HG03378 (cell line): ENCODE data around the gene NIN.

Experiments
- ATAC-seq: cut with Tn5 transposase; IDR thresholded peaks from one replicate; pipeline ENCODE4 v1.9.1; 2021; ENCODE audit warnings: mild to moderate bottlenecking, moderate library complexity; ENCODE audit not compliant: unreplicated experiment

The NIN gene

DNA sequence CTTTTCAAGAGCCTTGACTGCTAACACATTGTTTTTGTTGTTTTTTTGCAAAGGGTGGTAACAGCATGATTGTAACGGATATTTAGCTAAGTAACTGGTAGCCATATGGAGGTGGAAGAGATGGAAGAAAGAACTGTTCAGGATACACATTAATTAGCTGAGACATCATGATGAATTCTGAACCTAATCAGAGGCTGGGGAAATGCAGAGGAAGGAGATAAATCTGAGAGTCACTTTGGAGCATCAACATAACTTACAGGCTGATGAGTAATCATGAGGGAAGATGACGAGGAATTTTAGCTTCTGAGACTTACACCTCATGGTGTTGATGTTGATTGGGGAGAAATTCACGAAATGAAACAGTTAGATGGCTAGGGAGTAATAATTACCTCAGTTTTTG, 62.3 kb downstream of the NIN start:
- no peak for ATAC-seq

DNA sequence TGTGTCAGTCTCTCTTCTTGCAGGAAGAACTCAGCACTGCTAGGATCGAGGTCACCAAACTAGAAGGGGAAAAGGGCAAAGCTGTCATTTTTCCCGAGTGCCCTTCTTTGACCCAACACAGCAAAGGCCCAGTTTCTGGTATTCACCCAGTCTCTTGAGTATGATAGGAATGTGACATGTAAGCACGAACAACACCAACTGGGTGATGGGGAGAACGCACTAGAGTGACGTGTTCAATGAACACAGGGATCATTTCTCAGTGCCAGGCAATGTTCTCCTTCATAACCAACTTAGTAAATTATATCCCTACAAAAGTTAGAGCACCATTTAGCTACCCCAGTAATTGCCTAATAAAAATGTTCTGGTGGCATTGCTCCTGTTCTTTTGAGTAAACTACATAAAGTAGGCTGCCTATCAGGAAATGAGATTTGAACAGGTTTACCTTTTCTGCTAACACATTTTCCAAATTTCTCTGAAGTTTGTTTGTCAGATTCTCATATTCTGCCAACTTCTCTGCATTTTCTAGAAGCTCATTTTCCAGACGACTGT, 64.5 kb downstream of the NIN start:
- ATAC-seq = no peak

DNA sequence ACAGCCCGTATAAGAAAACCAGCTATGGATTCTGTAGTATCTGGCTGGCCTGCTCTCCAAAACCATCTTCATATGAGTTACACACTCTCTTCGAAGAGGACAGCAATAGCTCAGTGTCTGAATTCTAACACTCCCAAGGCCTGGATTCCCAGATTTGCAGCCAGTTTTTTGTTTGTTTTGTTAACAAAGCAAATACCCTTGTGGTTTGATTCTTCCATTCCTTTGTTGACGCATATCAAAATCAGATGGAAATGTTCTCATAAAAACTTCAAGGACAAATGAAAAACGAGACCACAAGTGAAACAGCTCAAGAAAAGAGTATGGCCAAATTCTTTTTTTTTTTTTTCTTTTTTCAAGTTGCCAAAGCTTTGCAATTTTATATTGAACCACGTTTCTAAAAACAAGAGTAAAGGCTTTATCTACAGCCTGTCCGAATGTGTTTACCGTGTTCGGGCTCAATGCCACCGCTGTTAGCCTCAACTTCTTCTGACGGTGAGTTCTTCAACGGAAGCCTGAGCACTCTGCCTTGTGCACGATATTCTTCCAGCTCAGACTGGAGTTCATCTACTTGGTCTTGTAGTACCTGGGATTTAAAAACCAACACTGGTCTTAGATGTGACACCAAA, 67.5 kb downstream of the NIN start:
- no peak for ATAC-seq

DNA sequence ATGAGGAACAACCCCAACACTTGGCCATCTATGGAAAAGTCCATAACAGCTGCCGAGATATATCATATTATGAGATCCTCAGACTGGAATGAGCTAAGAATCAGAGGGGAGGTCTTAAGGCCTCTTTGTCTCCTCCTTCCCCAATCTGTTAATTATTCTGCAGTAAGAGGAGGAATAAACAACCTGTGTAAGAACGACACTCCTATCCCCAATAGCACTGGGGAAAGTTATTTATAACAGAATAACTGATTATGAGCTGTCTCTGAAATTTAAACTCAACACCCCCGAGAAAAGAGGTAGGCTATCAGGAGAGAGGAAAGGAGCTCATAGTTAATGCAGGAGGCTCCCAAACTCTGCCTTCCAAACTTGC, 68.0 kb downstream of the NIN start:
- no peak for ATAC-seq

DNA sequence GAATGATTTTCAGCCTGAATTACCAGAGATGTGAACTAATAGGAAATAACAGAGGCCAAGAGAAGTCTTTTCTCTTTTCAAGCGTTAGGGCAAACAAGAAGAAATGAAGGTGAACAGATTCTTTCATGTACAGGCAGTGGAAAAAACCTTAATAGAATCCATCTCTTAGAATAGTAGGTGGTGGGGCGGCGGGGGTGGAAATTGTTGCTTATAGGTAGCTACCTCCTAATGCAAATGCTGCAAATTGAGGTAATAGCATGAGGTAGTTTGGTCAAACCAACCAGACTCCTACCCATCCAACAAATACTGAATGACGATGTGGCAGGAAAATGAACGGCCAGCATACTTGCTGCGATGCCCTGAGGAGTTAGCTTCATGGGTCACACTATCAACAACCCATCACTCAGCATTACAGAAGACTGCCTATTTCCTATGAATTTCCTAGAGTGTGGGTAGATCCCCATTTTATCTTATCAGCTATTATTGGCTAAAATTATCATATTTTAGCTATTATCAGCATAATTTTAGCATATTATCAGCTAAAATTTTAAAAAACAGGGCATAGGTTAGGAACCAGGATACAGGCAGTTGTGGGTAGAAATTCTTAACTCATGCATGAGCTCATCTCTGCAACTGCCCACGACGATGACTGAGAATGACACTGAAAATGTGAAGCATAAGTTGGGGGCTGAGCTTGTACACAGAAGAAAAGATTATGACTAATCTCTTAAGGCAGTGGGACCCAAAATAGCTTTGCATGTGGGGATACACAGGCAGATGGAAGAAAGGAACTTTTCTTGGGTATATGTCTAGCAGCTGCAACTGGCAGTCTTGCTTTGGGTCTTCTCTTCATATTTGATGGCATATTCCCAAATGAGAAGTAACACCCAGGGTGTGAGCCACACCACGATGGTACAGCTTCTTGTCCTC, 68.7 kb downstream of the NIN start:
- ATAC-seq = peak; percentile 89

DNA sequence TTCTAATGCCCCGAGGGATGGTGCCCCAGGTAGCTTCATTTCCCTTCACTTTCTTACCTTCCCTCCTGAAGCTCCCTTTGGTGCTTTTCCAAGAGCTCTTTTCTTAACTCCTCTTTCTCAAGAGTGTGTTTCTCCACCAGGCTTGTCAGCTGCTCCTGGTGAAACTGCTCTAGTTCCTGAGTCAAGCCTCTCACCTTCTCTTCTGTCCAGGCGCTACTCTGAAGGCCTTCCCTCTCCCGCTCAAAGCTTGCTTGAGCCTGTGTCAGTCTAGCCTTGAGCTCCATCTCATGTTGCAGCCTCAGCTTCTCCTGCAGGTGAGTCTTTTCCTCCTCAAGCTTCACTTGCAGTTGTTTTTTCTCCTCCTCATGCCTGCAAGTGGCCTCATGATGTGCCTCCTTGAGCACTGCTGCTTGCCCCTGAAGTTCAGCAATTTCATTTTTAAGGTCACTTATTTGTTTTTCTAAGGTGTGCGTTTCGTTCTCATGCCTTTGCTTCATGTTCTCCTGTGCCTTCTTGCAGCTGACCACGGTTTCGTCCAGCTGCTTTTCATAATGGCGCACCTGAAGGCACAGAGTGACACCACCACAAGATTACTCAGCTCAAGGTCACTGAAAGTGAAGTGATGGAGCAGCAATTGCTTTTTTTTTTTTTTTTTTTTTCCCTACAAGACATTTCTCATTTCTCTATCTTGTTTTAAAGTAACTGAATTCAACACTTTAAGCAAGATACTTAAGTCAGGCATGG, 71.0 kb downstream of the NIN start:
- no peak for ATAC-seq

DNA sequence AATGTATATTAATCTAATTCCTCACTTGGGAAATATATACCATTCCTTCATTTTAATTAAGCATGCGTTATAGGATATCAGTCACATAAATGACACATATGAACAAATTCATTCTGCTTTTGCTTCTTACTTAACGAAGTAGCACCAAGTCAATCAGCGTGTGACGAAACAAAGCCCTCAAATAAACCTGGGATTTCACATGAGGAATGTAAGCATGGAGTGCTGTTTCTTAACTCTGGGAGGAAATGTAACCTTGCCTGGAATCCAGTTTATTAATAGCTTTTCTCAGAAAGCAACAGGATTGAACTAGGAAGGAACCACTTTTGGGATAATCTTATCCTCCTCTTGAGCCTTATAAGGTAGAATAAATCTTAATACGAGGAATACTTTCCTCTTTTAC, 72.0 kb downstream of the NIN start:
- no peak for ATAC-seq

DNA sequence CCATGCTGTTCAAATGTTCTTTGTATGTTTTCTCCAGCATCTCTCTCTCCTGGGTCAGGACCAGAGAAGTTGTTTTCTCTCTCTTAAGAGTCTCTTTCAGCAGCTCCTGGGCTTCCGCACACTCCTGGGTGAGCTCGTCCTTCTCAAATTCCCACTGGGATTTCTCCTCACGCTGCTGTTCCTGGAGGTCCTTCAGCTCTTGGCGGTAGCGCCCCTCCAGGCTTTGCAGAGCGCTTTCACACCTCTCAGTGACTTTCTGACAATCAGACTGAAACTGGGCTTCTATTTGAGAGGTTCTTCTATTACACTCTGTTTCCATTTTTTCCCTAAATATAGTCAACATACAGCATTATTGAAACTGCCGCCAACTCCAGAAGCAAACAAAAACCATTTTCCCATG, 72.7 kb downstream of the NIN start:
- no peak for ATAC-seq

DNA sequence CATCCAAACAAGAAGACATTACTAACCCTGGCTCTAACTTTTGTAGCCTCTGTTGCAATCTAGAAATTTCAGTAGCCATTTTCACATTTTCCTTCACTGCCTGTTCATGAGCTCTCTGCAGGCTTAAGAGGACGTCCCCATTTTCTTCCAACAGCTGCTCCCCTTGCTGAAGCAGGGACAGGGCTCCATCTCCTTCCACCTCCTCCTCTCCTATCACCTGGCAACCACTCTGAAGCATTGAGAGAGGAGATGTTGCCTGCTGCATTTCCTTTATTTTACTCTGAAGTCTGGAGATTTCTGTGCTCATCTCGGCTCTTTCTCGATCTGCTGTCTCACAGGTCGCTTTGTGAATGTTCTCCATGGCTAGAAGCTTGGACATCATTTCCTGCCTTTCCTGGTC, 73.3 kb downstream of the NIN start:
- no peak for ATAC-seq

DNA sequence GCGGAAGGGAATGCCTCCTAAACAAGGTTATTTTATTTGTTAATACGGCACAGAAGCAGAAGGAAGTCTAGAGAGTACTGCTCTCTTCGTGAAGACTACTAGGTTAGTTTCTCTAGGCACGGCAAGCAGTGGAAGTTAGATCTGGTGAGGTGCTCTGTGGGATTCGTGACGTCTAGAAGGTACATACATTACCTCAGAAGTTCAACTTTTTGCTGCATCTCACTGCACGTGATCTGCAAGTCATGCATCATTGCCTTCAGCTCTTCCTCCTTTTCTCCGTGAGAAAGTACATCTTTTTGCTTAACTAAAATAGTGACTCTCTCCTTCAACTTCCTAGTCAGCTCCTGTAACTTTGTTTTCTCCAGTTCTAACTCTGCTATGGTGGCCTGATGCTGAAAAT, 74.7 kb downstream of the NIN start:
- peak; percentile 60 for ATAC-seq

DNA sequence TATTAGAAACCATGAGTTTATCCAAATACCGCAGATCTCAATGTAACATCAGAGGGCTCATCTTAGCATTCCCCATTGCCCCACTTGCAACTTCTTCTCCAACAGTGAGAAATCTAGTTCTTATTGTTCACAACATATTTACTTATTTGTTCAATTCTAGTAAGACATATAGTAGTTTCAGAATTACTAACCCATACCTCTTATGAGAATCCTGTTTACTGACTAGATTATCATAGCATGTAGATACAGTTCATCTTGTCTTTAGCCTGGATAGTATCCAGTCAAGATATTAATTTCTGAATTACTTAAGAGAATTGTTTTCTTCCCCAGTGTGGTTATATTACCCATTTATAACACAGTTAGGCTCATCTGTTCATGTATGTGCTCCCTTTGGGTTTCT, 80.6 kb downstream of the NIN start:
- no peak for ATAC-seq

DNA sequence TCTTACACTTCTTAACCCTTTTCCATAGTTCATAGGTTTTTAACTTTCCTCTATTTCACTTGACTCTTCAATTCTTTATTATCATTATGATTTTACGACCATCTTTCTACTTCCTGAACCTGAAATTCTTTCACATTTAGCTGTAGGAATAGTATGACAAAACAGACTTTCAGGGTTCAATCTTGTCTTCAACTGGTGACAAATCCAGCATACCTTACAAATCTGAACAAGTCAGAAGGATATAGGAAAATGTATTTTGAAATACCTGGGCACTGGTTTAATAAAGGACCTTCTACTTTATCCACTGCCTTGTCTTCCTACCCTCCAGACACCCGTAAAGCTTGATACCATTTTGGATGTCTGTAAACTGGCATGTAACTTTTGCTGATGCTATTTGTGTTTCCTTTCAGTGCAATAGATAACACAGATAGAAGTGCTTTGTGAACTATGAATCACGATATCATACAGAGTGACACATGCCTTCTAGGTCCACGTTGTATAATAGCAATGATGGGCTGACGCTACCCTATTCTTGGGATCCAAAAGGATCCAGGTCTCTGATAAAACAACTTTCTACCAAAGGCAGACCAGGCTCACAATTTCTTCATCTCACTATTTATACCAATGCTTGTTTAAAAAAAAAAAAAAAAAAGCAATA, 85.4 kb downstream of the NIN start:
- ATAC-seq = no peak

DNA sequence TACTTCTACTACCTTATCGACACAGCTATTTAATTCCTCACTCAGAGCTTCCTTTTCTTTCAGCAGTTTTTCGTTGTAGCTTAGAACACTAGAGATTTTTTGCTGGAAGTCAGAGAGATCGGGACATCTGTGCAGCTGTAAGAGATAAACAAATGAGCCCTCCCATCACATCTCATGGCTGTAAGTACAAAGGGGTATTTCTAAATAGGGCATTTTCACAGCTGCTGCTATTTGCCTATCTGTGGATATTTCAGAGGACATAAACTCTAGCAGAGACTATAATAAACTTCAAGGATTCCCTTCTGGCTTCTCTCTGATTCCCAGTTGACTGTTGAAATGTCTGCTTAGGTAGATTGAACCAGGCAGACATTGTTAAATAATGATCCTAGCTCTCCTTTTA, 86.7 kb downstream of the NIN start:
- no peak for ATAC-seq

DNA sequence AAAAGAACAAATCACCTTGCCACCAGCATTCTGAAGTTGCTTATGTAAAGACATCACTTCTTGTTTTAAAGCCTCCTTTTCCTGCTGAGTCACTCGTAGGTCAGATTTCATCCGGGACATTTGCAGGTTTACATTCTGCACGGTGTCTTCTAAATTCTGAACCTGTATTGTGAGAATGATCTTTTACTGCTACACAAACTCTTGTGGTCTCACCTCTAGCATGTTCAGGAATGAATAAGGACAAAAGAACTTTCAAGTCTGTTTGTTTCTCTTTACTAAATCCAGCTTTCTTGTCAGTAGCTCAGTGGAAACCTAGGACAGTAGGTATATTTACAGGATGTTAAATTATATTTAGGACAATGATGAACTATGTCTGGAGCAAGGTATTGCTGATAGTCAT, 89.4 kb downstream of the NIN start:
- no peak for ATAC-seq

DNA sequence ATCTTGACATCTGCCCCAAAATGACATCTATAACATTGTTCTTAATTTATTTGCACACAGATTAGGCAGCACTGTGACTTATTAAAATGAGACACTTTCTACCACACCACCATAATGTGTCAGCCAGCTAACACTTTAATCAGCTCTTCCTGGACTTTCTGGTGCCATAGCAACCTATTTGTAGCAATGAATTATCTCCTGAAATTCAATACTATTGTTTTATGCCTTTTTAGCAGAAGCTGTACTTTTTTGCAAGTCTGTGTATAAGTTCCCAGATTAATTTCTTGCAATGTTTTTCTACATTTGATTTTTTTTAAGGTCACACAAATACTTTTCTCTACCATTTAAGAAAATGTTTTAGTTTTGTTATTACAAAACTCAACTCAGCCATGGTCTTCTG, 90.1 kb downstream of the NIN start:
- ATAC-seq = no peak

DNA sequence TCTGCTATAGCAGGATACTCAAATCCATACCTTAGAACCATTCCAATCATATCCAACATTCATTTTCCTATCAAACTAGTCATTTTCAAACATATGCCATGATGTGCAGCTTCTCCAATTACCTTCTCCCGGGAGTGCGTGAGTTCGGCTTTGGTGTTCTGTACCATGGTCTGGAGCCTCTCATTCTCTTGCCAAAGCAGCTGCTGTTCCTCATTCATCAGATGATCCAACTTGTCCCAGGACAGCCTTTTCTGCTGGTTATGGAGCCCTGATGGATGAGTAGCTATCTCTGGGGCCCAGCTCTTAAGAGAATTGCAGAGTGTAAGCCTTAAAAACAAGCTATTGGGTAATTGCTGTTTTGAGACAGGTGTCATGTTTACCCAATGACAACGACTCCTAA, 91.8 kb downstream of the NIN start:
- ATAC-seq = no peak

DNA sequence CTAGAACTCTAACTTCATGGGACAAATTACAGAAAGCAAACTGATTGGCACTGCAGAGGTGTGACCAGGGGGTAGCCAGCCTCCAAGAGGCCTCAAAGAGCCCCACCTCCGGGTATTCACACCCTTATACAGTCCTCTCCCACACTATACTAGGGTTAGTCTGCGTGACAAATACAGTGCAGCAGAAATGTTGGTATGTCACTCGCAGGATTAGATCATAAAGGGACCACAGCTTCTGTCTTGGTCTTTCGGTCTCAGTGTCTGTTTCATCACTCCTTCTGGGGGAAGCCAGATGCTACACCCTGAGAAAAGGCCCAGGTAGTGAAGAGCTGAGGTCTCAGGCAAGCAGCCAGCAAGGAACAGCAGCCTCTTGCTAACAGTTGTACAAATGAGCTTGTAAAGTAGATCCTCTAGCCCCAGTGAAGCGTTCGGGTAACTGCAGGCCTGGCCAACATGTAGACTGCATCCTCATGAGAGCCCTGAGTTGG, 94.0 kb downstream of the NIN start:
- ATAC-seq = peak; percentile 82

DNA sequence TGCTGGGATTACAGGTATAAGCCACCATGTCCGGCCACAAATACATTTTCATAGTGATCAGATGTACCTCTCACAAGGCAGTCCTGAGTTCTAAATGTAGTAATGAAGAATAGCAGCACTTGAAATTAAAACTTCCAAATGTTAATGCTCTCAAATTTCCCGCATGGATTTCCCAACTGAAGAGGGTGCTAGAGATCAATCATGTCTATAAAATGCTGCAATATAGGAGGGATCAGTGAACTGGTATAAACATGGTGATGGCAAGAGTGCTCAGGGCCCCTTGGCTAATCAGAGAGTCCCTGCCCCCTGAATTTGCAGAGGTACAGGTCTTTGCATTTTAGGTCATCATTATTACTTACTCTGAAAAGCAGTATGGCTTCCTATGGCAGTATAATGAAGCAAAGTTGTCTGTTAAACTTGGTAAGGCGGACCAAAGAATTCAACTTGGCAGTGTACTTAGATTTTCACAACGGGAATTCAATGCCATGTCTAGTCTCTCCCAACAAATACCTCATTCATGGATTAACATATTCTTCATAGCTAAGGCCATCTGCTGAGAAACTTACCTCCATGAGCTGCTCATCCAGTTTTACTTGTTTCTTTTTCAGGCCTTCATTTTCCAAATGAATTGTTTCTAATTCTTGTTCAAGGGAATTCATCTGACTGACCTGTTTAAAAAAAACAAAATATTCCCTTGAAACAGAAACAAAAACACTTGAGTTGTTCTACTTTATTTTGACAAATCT, 95.8 kb downstream of the NIN start:
- no peak for ATAC-seq

DNA sequence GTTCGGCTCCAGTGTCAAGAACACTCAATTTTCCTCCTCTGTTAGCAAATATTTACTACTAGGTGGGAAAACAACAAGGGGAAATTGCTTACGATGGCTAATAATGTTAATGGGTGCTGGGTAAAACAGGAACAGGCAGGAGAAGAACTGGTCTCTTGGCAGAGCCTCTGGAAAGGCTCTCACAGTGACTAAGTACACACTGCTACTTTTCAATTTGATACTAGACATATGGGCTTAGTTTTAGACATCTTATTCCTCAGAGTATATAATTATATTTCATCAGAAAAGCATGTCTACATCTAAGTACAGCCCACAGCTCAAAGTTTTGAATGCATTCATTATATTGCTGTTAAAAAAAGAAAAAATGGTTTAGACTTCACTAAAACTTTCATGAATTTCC, 97.5 kb downstream of the NIN start:
- no peak for ATAC-seq

DNA sequence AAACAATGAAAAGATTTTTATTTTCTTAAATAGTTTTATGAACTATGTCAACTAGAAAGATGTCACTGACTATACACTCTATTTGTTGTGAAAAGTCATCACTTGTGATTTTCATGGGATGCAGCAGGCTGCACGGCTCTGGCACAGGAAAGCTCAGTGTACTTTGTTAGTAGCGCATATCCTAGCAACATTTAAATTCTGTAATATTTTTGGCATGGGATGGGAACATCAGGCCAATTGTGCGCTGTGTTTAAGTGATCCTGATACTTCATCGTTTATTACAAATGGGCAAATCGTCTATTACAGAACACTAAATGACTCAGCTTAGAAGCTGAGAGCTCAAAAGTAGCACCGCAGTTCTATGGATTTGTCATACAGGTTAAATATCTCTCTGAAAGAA, 102.1 kb downstream of the NIN start:
- no peak for ATAC-seq
